HepG2 (cell line): ENCODE data around the gene DLX5. TPM values are rescaled to one million over a fixed set of nuclear protein-coding genes. Genes with fewer than 3 reads are reported as not detected.

ENCODE experiments used
- ATF1 ChIP-seq: IDR thresholded peaks from 2 replicates; pipeline ENCODE4 v1.6.1; 2016; ENCODE audit warnings: mild to moderate bottlenecking, control low read depth
- CBX2 ChIP-seq, 2 experiments: fragments of 200-600 bp in 1 of 2; sonication (generic); formaldehyde crosslinking in 1 of 2; IDR thresholded peaks; 2 replicates each; pipeline versions ENCODE4 v1.7.0 to v1.8.1; 2018 to 2022; ENCODE audit warnings: low read depth in 2 of 2, low read length in 1 of 2, mild to moderate bottlenecking in 1 of 2, missing genetic modification reagents in 1 of 2
- DRAP1 ChIP-seq: IDR thresholded peaks from 2 replicates; pipeline ENCODE4 v1.6.1; 2016; ENCODE audit warnings: missing genetic modification reagents, missing compliant biosample characterization
- MTA3 ChIP-seq: sonication (generic); formaldehyde crosslinking; IDR thresholded peaks from 2 replicates; pipeline ENCODE4 v1.4.0; 2020; ENCODE audit warnings: missing genetic modification reagents
- NFKB2 ChIP-seq: sonication (generic); formaldehyde crosslinking; IDR thresholded peaks from 2 replicates; pipeline ENCODE4 v1.4.0; 2020; ENCODE audit warnings: missing genetic modification reagents, borderline replicate concordance
- NR2F6 ChIP-seq, 2 experiments: IDR thresholded peaks; 2 replicates each; pipeline ENCODE4 v1.6.1; 2016; ENCODE audit warnings: antibody characterized with exemption in 1 of 2, mild to moderate bottlenecking in 1 of 2
- NRL ChIP-seq: sonication (generic); formaldehyde crosslinking; IDR thresholded peaks from 2 replicates; pipeline ENCODE4 v1.5.0; 2020; ENCODE audit warnings: missing genetic modification reagents, mild to moderate bottlenecking, moderate library complexity, borderline replicate concordance
- PRDM4 ChIP-seq: sonication (generic); formaldehyde crosslinking; IDR thresholded peaks from 2 replicates; pipeline ENCODE4 v1.9.0; 2021; ENCODE audit warnings: missing genetic modification reagents, borderline replicate concordance
- REST ChIP-seq, 2 experiments: IDR thresholded peaks; 2 replicates each; pipeline ENCODE4 v1.6.1; 2011 to 2012; ENCODE audit warnings: low read length in 2 of 2, borderline replicate concordance in 1 of 2, low read depth in 1 of 2, mild to moderate bottlenecking in 1 of 2, moderate library complexity in 1 of 2
- TMF1 ChIP-seq: sonication (generic); formaldehyde crosslinking; IDR thresholded peaks from 2 replicates; pipeline ENCODE4 v1.8.1; 2022; ENCODE audit warnings: low read depth, missing genetic modification reagents
- ZBTB38 ChIP-seq: sonication (generic); formaldehyde crosslinking; IDR thresholded peaks from 2 replicates; pipeline ENCODE4 v1.5.1; 2020; ENCODE audit warnings: mild to moderate bottlenecking, missing genetic modification reagents
- ZBTB49 ChIP-seq: sonication (generic); formaldehyde crosslinking; IDR thresholded peaks from 2 replicates; pipeline ENCODE4 v1.4.0; 2020; ENCODE audit warnings: missing genetic modification reagents, borderline replicate concordance
- ZKSCAN8 ChIP-seq: IDR thresholded peaks from 2 replicates; pipeline ENCODE4 v1.6.1; 2016; ENCODE audit warnings: borderline replicate concordance, missing genetic modification reagents, missing compliant biosample characterization
- ZNF160 ChIP-seq: sonication (generic); formaldehyde crosslinking; IDR thresholded peaks from 2 replicates; pipeline ENCODE4 v1.8.0; 2022; ENCODE audit warnings: mild to moderate bottlenecking, inconsistent platforms, missing genetic modification reagents
- ZNF451 ChIP-seq: sonication (generic); formaldehyde crosslinking; IDR thresholded peaks from 2 replicates; pipeline ENCODE4 v1.5.0; 2020; ENCODE audit warnings: mild to moderate bottlenecking, missing genetic modification reagents
- ZNF607 ChIP-seq: sonication (generic); formaldehyde crosslinking; IDR thresholded peaks from 2 replicates; pipeline ENCODE4 v1.5.1; 2020; ENCODE audit warnings: missing genetic modification reagents, mild to moderate bottlenecking, borderline replicate concordance
- ZNF772 ChIP-seq: sonication (generic); formaldehyde crosslinking; IDR thresholded peaks from 2 replicates; pipeline ENCODE4 v1.5.0; 2020; ENCODE audit warnings: mild to moderate bottlenecking, missing genetic modification reagents
- polyA plus RNA-seq, 8 experiments: library from polyadenylated mRNA; depleted of rRNA in 3 of 8; stranded (reverse) in 7 of 8; unstranded in 1 of 8; fragments of >200 nt; fragmentation: Illumina TruSeq in 4 of 8; extraction: Trizol in 4 of 8; gene quantifications; 2 replicates each; pipeline versions ENCODE4 v1.2.1 to v1.2.3, GENCODE V29; 2011 to 2016; ENCODE audit warnings: low read depth in 4 of 8, missing spikeins in 1 of 8, mixed read lengths in 1 of 8; ENCODE audit not compliant: insufficient read depth in 1 of 8
- total RNA-seq, 5 experiments: library from RNA; depleted of rRNA; stranded (reverse); fragments of >200 nt; fragmentation: Illumina TruSeq; extraction: Trizol; gene quantifications; 2 replicates each; pipeline ENCODE4 v1.2.3, GENCODE V29; 2016; ENCODE audit warnings: low read depth in 1 of 5

DLX5 gene
- total and polyA plus RNA-seq, 2 of the 13 experiments (the other 11 are each of a cell fraction or from before 2014, with no cell fraction given): not detected

- peak in 1 of 2 experiments; percentile 32; a peak in 1 of 4 replicates for TF ChIP-seq REST (IDR thresholded peaks at IDR 0.05; ENCODE audit: borderline replicate concordance in 1 of 2, low read depth in 1 of 2, low read length in 2 of 2)
- TF ChIP-seq ZBTB49 (CRISPR knock-in tag): no peak
- peak; percentile 16; the same call in 1 of the 2 replicates for TF ChIP-seq NFKB2 (CRISPR knock-in tag)
- no peak for TF ChIP-seq TMF1 (CRISPR knock-in tag)
- 0 out of 2 replicates have a peak, but pooled peaks have one; percentile 67 for TF ChIP-seq ZNF451
- no peak for TF ChIP-seq NR2F6 (IDR thresholded peaks at IDR 0.05)
- TF ChIP-seq NR2F6 (CRISPR knock-in tag; IDR thresholded peaks at IDR 0.05): peak; percentile 34
- peak; percentile 61; the same call in 1 of the 2 replicates for TF ChIP-seq ZNF607
- peak; percentile 83 for TF ChIP-seq ATF1 (CRISPR knock-in tag)
- TF ChIP-seq DRAP1 (CRISPR knock-in tag): peak; percentile 92
- TF ChIP-seq NRL (CRISPR knock-in tag): 0 out of 2 replicates have a peak, but pooled peaks have one; percentile 53
- peak; percentile 70 for TF ChIP-seq ZBTB38
- TF ChIP-seq CBX2 (IDR thresholded peaks at IDR 0.05; ENCODE audit: low read depth, low read length): no peak
- TF ChIP-seq CBX2 (CRISPR knock-in tag; IDR thresholded peaks at IDR 0.05; ENCODE audit: low read depth): no peak
- 0 out of 2 replicates have a peak, but pooled peaks have one; percentile 60 for TF ChIP-seq ZNF160 (CRISPR knock-in tag)
- TF ChIP-seq PRDM4: no peak
- TF ChIP-seq ZKSCAN8 (CRISPR knock-in tag): 0 out of 2 replicates have a peak, but pooled peaks have one; percentile 45
- TF ChIP-seq ZNF772 (CRISPR knock-in tag): peak; percentile 31; the same call in 1 of the 2 replicates
- no peak for TF ChIP-seq MTA3 (CRISPR knock-in tag)
These were observed 19.2 kb downstream of the DLX5 start, which contains the start of gene DLX6 (continued) for GRCh38 chr7:97005183-97006054.
